Measurements from ENCODE around the gene CDH11.

CDH11 gene

GRCh38 chr16:65021852-65022595, 99.8 kb downstream of the CDH11 start:
- no peak for DNase-seq

GRCh38 chr16:65016754-65017153, 105.1 kb downstream of the CDH11 start:
- DNase-seq = no peak

GRCh38 chr16:65015599-65015998, 106.3 kb downstream of the CDH11 start:
- DNase-seq = no peak

- no peak for DNase-seq
These were observed 109.5 kb downstream of the CDH11 start for GRCh38 chr16:65012357-65012756.

GRCh38 chr16:65010125-65010524, 111.7 kb downstream of the CDH11 start:
- no peak for DNase-seq

GRCh38 chr16:65005696-65006095, 116.2 kb downstream of the CDH11 start:
- DNase-seq = no peak

- no peak for DNase-seq
These were observed 117.3 kb downstream of the CDH11 start for GRCh38 chr16:65004570-65004969.

- DNase-seq = no peak
These were observed 118.2 kb downstream of the CDH11 start for GRCh38 chr16:65003621-65004020.

- no peak for DNase-seq
These were observed 119.6 kb downstream of the CDH11 start for GRCh38 chr16:65002265-65002664.

GRCh38 chr16:65000654-65001053, 121.2 kb downstream of the CDH11 start:
- no peak for DNase-seq

GRCh38 chr16:64997751-64998150, 124.1 kb downstream of the CDH11 start:
- no peak for DNase-seq

GRCh38 chr16:64997121-64997520, 124.7 kb downstream of the CDH11 start:
- no peak for DNase-seq

GRCh38 chr16:64996641-64997040, 125.2 kb downstream of the CDH11 start:
- no peak for DNase-seq

GRCh38 chr16:64993464-64993863, 128.4 kb downstream of the CDH11 start:
- DNase-seq = no peak

GRCh38 chr16:64991001-64991400, 130.9 kb downstream of the CDH11 start:
- no peak for DNase-seq

GRCh38 chr16:64990101-64990500, 131.8 kb downstream of the CDH11 start:
- no peak for DNase-seq

GRCh38 chr16:64989050-64989449, 132.8 kb downstream of the CDH11 start:
- no peak for DNase-seq

GRCh38 chr16:64983963-64984362, 137.9 kb downstream of the CDH11 start:
- peak in 1 of 4 experiments; percentile 2 for DNase-seq

GRCh38 chr16:64983231-64983630, 138.6 kb downstream of the CDH11 start:
- no peak for DNase-seq

GRCh38 chr16:64982581-64982980, 139.3 kb downstream of the CDH11 start:
- DNase-seq = no peak

- DNase-seq = no peak
These were observed 140.1 kb downstream of the CDH11 start for GRCh38 chr16:64981568-64982281.

GRCh38 chr16:64977206-64977920, 144.5 kb downstream of the CDH11 start:
- no peak for DNase-seq

GRCh38 chr16:64975821-64976220, 146.0 kb downstream of the CDH11 start:
- no peak for DNase-seq

- no peak for DNase-seq
These were observed 147.5 kb downstream of the CDH11 start for GRCh38 chr16:64974381-64974780.

Measured in suppressor macrophage (primary cell).